Heart right ventricle (tissue), 16 donors: ENCODE results near the gene ARHGEF4. TPM values are rescaled to one million over a fixed set of nuclear protein-coding genes. Genes with fewer than 3 reads are reported as not detected.

Source experiments
- ATAC-seq, 8 donors: fragments of 200-7000 bp; cut with Tn5 transposase; one replicate each; pipeline ENCODE4 v1.9.1; 2020; ENCODE audit warnings: mild to moderate bottlenecking in 8 of 8, moderate library complexity in 8 of 8, moderate number of reproducible peaks in 1 of 8
- DNase-seq, 2 donors: peaks; one replicate each; pipeline ENCODE4 v3.0.0-alpha.2; 2020
- H3K27ac ChIP-seq, 10 donors: fragments of 200-600 bp; sonication (generic) in 2 of 10; one replicate each; pipeline versions ENCODE4 v1.5.0 to v1.8.0; 2020 to 2022; ENCODE audit warnings: mild to moderate bottlenecking in 3 of 10
- H3K27me3 ChIP-seq, 7 donors: fragments of 200-600 bp; one replicate each; pipeline ENCODE4 v1.8.0; 2021 to 2022; ENCODE audit warnings: mild to moderate bottlenecking in 2 of 7
- H3K36me3 ChIP-seq, 9 donors: fragments of 200-600 bp; sonication (generic) in 1 of 9; one replicate each; pipeline versions ENCODE4 v1.5.0 to v1.8.0; 2020 to 2022; ENCODE audit warnings: mild to moderate bottlenecking in 2 of 9
- H3K4me1 ChIP-seq, 9 donors: fragments of 200-600 bp; sonication (generic) in 1 of 9; one replicate each; pipeline versions ENCODE4 v1.5.0 to v1.8.0; 2020 to 2022; ENCODE audit warnings: mild to moderate bottlenecking in 4 of 9
- H3K4me3 ChIP-seq, 10 donors: fragments of 200-600 bp; sonication (generic) in 2 of 10; one replicate each; pipeline versions ENCODE4 v1.5.0 to v1.8.0; 2020 to 2022; ENCODE audit warnings: mild to moderate bottlenecking in 7 of 10, moderate library complexity in 2 of 10
- H3K9me3 ChIP-seq, 11 donors: fragments of 200-600 bp in 10 of 11; sonication (generic) in 2 of 11; one replicate each; pipeline versions ENCODE4 v1.5.0 to v1.8.0; 2013 to 2022; ENCODE audit warnings: mild to moderate bottlenecking in 2 of 11, control low read depth in 1 of 11, moderate library complexity in 1 of 11
- CTCF ChIP-seq, 9 donors: fragments of 200-600 bp; sonication (generic) in 2 of 9; IDR thresholded peaks; one replicate each; pipeline versions ENCODE4 v1.5.0 to v1.8.0; 2021 to 2022; ENCODE audit warnings: antibody characterized with exemption in 9 of 9, mild to moderate bottlenecking in 5 of 9, moderate library complexity in 1 of 9
- WGBS, 2 donors: extraction: QIAGEN DNeasy Blood & Tissue Kit; methylation state at CpG; one replicate each; pipeline ENCODE4 v1.1.7; 2013; ENCODE audit warnings: inconsistent platforms in 1 of 2; 5-methylcytosine and 5-hydroxymethylcytosine counted together
- intact Hi-C, 10 donors: fragments of 100-400 bp; cut with DNase I; formaldehyde crosslinking; loops; one replicate each; pipeline versions ENCODE4 v1.11.1 to v1.14.2; 2022
- polyA plus RNA-seq, 2 donors: library from polyadenylated mRNA; stranded (reverse); fragments of 200-250 nt; gene quantifications; one replicate each; pipeline ENCODE4 v1.2.3, GENCODE V29; 2013
- total RNA-seq, 10 donors: library from RNA; stranded (reverse); fragmentation: NEBNext Ultra II Directional in 3 of 10; extraction: Animal tissue kit (Norgen Biotek cat#: 25700) in 3 of 10; gene quantifications; one replicate each; pipeline versions ENCODE4 v1.2.1 to v1.2.4, GENCODE V29; 2021 to 2023
- donor health status: Arrhythmogenic right ventricular cardiomyopathy.
- donor health status: ischemic (EF 13 %, LVEDD 7.1; RV severe dilation, severe dysfunction).
- donor health status: healthy with polysubstance abuse.
- donor health status: DM: no; HTN: yes; CAD: no.
- donor health status: DM: no; HTN: no; CAD: no.
- donor health status: ischemic (EF 25% LVEDD 6.9; RV normal size, moderate dysfunction).
- donor health status: ischemic (EF 25% LVEDD 5.7; RV mildly dilated, moderate dysfunction).
- donor health status: healthy.
- donor health status: DM: yes; HTN: yes; CAD: no.
- donor health status: Ischemic cardiomyopathy.
- donor health status: ischemic (EF 35%, LVEDD 5.7; RV mildly dilated, moderate dysfunction).
- donor health status: nonischemic (EF 11% LVEDD 7.7; RV severe dilation, severe dysfunction).
- donor health status: DM: yes; HTN: yes; CAD: no.
- donor health status: PGD.
- donor health status: ischemic (EF 29% LVEDD 5.4; RV normal size, mild dysfunction).
- donor health status: nonischemic (EF 23%, LVEDD 6.1; RV moderate dilation, normal function).

The ARHGEF4 gene
- total and polyA plus RNA-seq, 12 donors, result 0.67 to 6.5 (median 3.4) TPM

GRCh38 chr2:130882111-130882690 is 45.5 kb downstream of the ARHGEF4 start:
- H3K27ac ChIP-seq, result no peak overlapping the region
- WGBS, 2 donors, result 72 to 76% methylated on average over 6 of the region's 6 CpGs

GRCh38 chr2:130882991-130883390 is 46.3 kb downstream of the ARHGEF4 start:
- intact Hi-C loops, result no loop called here
- ATAC-seq, result no peak
- TF ChIP-seq CTCF (IDR thresholded peaks at IDR 0.05), result no peak
- Histone ChIP-seq H3K27ac (no peak overlapping the region), H3K4me3 (no peak overlapping the region), H3K27me3 (peaks cover 0 to 18% (median 8%) of the 10 kb centered on the region in 7 donors), H3K9me3 (peaks cover 0 to 10% (median 0%) of the 10 kb centered on the region in 11 donors), H3K36me3 (no peaks in the 10 kb centered on the region), H3K4me1 (no peaks in the 10 kb centered on the region)
- DNase-seq, result no peak
- WGBS, 2 donors, result 75 to 76% methylated on average over 6 of the region's 6 CpGs

More at GRCh38 chr2:130882111-130882690, 45.5 kb downstream of the ARHGEF4 start:
- ATAC-seq (no peak), DNase-seq (no peak)
- Histone ChIP-seq H3K36me3 (no peaks in the 10 kb centered on the region), H3K27me3 (peaks cover 0 to 20% (median 3%) of the 10 kb centered on the region in 7 donors), H3K4me3 (no peak overlapping the region), H3K4me1 (no peaks in the 10 kb centered on the region), H3K9me3 (peaks cover 0 to 15% (median 0%) of the 10 kb centered on the region in 11 donors)
- no peak for TF ChIP-seq CTCF (IDR thresholded peaks at IDR 0.05)
- intact Hi-C loops, result no loop called here

- H3K4me3 ChIP-seq, result no peak overlapping the region
- H3K27me3 ChIP-seq, result peaks cover 0 to 18% (median 8%) of the 10 kb centered on the region in 7 donors
- no peak for ATAC-seq
- intact Hi-C loops, result no loop called here
- H3K36me3 ChIP-seq, result no peaks in the 10 kb centered on the region
- no peak for TF ChIP-seq CTCF (IDR thresholded peaks at IDR 0.05)
- WGBS, 2 donors, result 73 to 75% methylated on average over 4 of the region's 4 CpGs
- H3K27ac ChIP-seq, result no peak overlapping the region
- no peaks in the 10 kb centered on the region for H3K4me1 ChIP-seq
- peaks cover 0 to 5% (median 0%) of the 10 kb centered on the region in 11 donors for H3K9me3 ChIP-seq
- DNase-seq, result no peak
Observed at GRCh38 chr2:130883496-130883895, 46.8 kb downstream of the ARHGEF4 start.

GRCh38 chr2:130884013-130884412 is 47.3 kb downstream of the ARHGEF4 start:
- H3K27ac ChIP-seq, result no peak overlapping the region
- peaks cover 0 to 18% (median 8%) of the 10 kb centered on the region in 7 donors for H3K27me3 ChIP-seq
- TF ChIP-seq CTCF (IDR thresholded peaks at IDR 0.05), result no peak
- intact Hi-C loops, result no loop called here
- H3K9me3 ChIP-seq, result no peaks in the 10 kb centered on the region
- DNase-seq, result no peak
- no peaks in the 10 kb centered on the region for H3K4me1 ChIP-seq
- ATAC-seq, result no peak
- 60 to 76% methylated on average over 4 of the region's 4 CpGs for WGBS, 2 donors
- no peaks in the 10 kb centered on the region for H3K36me3 ChIP-seq
- no peak overlapping the region for H3K4me3 ChIP-seq
